HG03064 (cell line): ENCODE results near the gene STK25.
A peak's percentile ranks its signal among the peaks of the same experiment; 100 is the strongest.

ENCODE experiments used
- ATAC-seq: cut with Tn5 transposase; IDR thresholded peaks from one replicate; pipeline ENCODE4 v1.9.1; 2021; ENCODE audit warnings: low read depth; ENCODE audit not compliant: unreplicated experiment

The STK25 gene

GRCh38 chr2:241508240-241509154, at the start of gene STK25:
TSS of gene STK25 (minus strand) at chr2:241508584. CDS start at chr2:241508035, 549 bp downstream.
- ATAC-seq: peak; percentile 87

- ATAC-seq: no peak
Observed at GRCh38 chr2:241556746-241557145, 48.4 kb upstream of the STK25 start.

DNA sequence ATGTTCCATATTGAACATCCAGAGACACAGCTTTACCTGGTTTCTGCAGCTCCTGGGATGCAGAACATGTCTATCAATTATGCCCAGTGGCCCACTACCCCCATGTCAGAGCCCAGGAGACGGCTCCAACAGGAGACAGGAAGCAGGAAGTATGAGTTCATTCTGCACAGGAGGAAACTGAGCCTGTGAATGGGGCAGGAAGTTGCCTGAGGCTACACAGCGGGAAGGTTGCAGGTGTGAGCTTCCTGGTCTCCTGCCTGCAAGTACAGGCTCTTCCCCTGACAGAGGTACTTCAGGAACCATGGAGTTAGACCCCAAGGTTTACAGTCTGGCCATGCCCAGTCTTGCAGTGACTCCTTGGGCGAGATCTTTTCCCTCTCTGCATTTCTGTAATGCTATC, 47.3 kb upstream of the STK25 start:
- no peak for ATAC-seq

DNA sequence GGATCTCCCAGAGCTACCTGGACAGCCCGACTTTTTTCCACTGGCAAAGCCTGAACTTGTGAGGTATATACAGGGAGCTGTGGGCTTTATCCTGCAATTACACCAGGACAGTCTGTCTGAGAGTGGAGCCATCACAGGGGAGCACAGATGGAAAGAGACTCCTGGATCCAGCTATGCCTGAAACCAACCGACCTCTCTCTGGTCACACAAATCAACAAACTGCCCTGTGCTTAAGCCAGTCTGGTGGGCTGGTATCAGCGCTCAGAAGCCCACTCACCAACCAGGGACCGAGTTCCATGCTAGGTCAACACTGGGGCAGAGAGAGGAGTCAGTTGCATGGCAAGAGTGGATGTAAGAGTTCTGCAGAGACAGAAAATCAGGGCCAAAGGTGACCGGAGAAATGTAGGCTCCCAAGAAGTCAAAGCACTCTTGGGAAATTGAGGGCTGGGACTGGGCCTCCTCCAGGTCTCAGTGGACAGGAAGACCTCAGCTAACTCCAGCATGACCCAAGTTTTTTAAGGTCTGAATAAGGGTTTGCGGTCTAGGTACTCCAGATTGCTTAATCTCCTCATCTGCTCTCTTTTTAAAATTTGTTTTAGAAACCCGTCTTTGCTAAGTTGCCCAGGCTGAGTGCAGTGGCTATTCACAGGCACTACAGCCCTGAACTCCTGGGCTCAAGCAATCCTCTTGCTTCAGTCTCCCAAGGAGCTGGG, 46.4 kb upstream of the STK25 start:
- ATAC-seq: no peak

DNA sequence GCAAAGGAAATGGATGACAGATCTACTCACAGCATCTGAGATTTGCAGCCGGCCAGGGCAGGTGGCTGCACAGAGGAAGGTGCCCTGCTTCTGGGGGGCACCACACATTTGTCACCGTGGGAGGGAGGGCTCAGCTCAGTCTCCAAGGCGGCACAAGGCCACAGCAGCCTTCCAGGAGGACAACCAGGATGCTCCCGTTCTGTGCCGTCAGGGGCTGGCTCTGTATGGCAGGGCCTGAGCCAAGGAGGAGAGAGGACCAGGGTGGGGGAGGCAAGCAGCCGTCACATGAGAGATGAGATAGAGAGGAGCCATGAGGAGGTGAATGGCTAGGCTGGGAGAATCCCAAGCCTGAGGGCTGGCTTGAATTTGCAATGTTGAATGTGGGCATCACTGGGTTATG, 45.6 kb upstream of the STK25 start:
- ATAC-seq: no peak

DNA sequence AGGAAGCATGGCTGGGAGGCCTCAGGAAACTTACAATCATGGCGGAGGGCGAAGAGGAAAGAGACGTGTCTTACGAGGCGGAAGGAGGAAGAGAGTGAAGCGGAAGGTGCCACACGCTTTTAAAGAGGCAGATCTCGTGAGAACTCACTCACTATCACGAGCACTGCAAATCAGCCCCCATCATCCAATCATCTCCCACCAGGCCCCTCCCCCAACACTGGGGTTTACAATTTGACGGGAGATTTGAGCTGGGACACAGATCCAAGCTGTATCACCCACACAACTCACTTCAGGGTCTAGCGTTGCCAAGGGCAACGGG, 45.1 kb upstream of the STK25 start:
- no peak for ATAC-seq

DNA sequence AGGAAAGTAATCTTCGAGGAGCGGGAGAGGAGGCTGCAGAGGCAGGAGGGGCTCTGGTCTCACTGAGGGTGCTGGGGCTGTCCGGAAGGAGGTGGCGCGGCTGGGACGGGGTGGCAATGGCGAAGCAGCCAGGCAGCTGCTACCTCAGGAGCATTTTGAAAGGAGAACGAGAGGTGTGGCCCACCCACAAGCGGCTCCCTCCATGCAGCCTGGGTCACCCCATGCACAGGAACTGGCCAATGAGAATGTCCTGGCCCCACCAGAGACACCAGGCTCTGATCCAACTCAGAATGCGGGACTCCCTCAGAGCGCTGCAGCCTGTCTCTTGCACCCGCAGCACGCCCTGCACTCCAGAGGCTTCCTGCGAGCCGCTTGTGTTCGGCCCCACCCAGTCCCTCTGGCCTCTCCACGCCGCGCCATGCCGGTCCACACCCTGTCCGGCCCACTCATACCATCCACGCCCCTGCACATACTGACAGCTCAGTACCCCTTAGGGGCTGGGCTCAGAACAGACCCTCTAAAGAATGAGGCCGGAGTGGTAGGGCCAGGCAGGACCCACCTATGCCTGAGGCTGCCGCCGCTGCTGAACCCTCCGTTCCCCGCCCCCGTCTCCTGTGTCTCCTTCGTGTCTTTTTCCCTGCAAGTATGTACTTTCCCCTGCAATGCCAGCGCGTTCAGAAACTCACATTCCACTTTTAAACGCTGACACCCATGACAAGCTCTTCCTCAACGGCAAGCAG, 43.8 kb upstream of the STK25 start:
- no peak for ATAC-seq

- ATAC-seq: no peak
Observed at GRCh38 chr2:241551599-241551997, 43.2 kb upstream of the STK25 start.

DNA sequence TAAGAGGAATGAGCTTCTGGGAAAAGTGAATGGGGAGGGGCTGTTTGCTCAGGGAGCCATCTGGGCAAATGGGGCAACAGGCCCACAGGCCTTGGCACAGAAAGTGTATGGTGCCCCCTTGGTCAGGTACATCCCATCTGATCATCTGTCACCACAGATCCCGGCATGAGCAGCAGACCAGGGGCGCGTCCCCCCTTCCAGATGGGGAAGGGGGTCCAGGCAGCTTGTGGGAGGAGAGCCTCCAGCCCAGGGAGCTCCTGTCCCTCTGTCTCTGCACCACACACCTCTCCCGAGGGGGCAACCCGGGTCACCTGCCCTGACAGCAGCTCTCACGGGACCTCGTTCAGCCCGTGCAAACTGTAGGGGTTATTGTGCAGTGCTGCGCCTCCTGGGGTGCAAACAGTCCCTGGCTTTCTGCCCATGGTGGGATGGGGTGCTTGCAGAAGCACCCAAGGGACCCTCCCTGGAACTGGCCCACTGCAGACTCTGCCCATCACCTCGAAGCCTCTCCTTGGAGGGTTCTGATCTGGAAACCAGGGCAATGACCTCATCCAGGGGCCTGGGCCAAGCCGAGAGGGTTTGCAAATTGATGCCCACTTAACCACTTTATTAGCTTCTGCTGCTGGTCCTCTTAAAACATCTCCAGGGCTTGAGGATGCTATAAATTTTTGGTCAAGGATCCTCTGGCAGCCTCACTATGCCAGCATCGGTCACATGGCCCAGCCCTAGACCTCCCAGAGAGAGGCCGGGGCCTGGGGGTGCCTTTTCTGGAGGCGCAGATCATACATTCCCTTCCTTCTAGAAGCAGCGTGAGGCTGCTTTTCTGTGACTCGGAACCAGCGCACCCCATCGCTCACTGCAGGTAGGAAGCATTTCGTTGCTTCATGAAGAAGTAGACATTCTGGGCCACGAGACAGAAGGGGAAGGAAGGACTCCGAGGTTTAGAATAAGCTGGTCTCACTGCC, 42.5 kb upstream of the STK25 start:
- no peak for ATAC-seq

DNA sequence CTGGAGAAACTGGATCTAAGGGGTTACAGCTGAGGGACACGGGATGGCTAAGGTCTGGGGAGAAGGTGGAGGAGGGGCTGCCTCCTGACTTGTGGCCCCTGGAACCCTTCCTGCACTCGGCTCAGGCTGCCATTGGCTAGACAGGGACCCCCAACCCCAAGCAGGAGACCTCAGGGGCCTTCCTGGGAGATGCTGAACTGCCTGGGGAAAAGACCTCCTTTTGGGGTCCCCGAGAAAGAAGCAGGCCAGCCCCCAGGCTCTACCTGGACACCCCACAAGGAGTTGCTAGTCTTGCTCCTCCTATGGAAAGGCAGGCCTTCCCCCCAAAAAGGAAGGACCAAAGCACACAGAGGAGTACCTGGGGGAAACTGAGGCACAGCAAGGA, 40.1 kb upstream of the STK25 start:
- no peak for ATAC-seq

- no peak for ATAC-seq
Observed at GRCh38 chr2:241547781-241548450, 39.5 kb upstream of the STK25 start.

GRCh38 chr2:241546771-241547498, 38.6 kb upstream of the STK25 start:
- ATAC-seq: no peak

DNA sequence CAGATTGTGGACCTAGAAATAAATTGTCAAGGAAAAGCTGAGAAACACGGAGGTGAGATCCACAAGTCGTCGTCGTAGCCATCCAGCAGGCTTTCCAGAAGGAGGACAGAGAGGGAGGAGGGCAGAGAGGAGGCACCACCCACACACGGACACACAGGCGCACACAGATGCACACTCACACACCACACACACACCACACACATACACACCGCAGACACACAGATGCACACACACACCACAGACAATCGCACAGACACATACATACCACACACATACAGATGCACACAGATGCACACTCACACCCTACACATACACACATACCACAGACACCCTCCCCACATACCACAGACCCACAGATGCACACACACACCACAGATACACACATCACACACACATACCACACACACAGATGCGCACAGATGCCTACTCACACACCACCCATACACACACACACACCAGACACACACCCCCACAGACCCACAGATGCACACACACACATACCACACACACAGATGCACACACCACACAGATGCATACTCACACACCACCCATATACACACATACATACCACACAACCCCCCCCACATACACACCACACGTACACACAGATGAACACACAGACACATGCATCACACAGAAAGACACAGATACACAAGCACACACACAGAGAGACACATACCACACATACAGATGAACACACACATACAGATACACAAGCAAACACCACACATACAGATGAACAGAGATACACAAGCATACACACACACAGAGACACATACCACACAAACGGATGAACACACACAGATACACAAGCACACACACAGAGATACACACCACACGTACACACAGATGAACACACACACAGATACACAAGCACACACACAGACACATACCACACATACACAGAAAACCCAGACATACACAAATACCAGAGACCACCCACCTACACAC, 37.4 kb upstream of the STK25 start:
- no peak for ATAC-seq

- no peak for ATAC-seq
Observed at GRCh38 chr2:241545106-241545505, 36.7 kb upstream of the STK25 start.

- ATAC-seq: no peak
Observed at GRCh38 chr2:241542278-241542605, 33.9 kb upstream of the STK25 start.

- no peak for ATAC-seq
Observed at GRCh38 chr2:241541564-241542277, 33.3 kb upstream of the STK25 start.

GRCh38 chr2:241540771-241541561, 32.6 kb upstream of the STK25 start:
- ATAC-seq: no peak
